Measurements from ENCODE around the gene HBG1. TPM values are rescaled to one million over a fixed set of nuclear protein-coding genes. Genes with fewer than 3 reads are reported as not detected.
"Not testable (repeated sequence)": the region's sequence is repeated elsewhere in the genome, so short reads cannot be mapped to it uniquely, and the experiment has no call there.

The HBG1 gene
- total RNA-seq, 1 donor from 2014 or later = not detected

- no peaks in the 10 kb centered on the region for H3K36me3 ChIP-seq
- H3K9me3 ChIP-seq = no peaks in the 10 kb centered on the region
- no peak for TF ChIP-seq CTCF (IDR thresholded peaks at IDR 0.05)
- H3K4me1 ChIP-seq = no peaks in the 10 kb centered on the region
- intact Hi-C loops (cut with DNase I) = no loop called here
- H3K27ac ChIP-seq = no peak overlapping the region
- H3K27me3 ChIP-seq = no peaks in the 10 kb centered on the region
- no peak for DNase-seq (ENCODE audit: low spot score in 2 of 2)
- no peak overlapping the region for H3K4me3 ChIP-seq
These were observed 17.0 kb upstream of the HBG1 start for GRCh38 chr11:5266609-5267008.

- TF ChIP-seq CTCF (IDR thresholded peaks at IDR 0.05) = no peak
- Histone ChIP-seq H3K4me3 (no peak overlapping the region), H3K36me3 (no peaks in the 10 kb centered on the region), H3K4me1 (no peaks in the 10 kb centered on the region), H3K27ac (no peak overlapping the region), H3K27me3 (no peaks in the 10 kb centered on the region), H3K9me3 (no peaks in the 10 kb centered on the region)
- no peak for DNase-seq (ENCODE audit: low spot score in 2 of 2)
- intact Hi-C loops (cut with DNase I) = no loop called here
These were observed 16.2 kb upstream of the HBG1 start for GRCh38 chr11:5265832-5266231.

- no peak for DNase-seq (ENCODE audit: low spot score in 2 of 2)
- H3K9me3 ChIP-seq = no peaks in the 10 kb centered on the region
- H3K4me1 ChIP-seq = no peaks in the 10 kb centered on the region
- H3K27ac ChIP-seq = no peak overlapping the region
- intact Hi-C loops (cut with DNase I) = no loop called here
- no peak for TF ChIP-seq CTCF (IDR thresholded peaks at IDR 0.05)
- H3K27me3 ChIP-seq = no peaks in the 10 kb centered on the region
- no peaks in the 10 kb centered on the region for H3K36me3 ChIP-seq
- no peak overlapping the region for H3K4me3 ChIP-seq
These were observed 9.0 kb upstream of the HBG1 start for GRCh38 chr11:5258543-5259262.

- Histone ChIP-seq H3K27me3 (no peaks in the 10 kb centered on the region), H3K9me3 (no peaks in the 10 kb centered on the region), H3K36me3 (no peaks in the 10 kb centered on the region), H3K4me3 (no peak overlapping the region), H3K4me1 (no peaks in the 10 kb centered on the region), H3K27ac (no peak overlapping the region)
- intact Hi-C loops (cut with DNase I) = no loop called here
- TF ChIP-seq CTCF (IDR thresholded peaks at IDR 0.05) = no peak
- no peak for DNase-seq (ENCODE audit: low spot score in 2 of 2)
These were observed 7.6 kb upstream of the HBG1 start for GRCh38 chr11:5257296-5257695.

- H3K27ac ChIP-seq; H3K36me3 ChIP-seq; DNase-seq (ENCODE audit: low spot score in 2 of 2); intact Hi-C loops (cut with DNase I); H3K4me1 ChIP-seq; H3K9me3 ChIP-seq; H3K27me3 ChIP-seq; H3K4me3 ChIP-seq: not testable (repeated sequence)
These were observed 5.2 kb upstream of the HBG1 start, which contains the start of gene HBG2 for GRCh38 chr11:5254646-5255413. Gene HBG2 (minus strand): TSS chr11:5254781. CDS start chr11:5254728, 53 bp downstream.

GRCh38 chr11:5254023-5254422 is 4.4 kb upstream of the HBG1 start:
- H3K27me3 ChIP-seq; H3K27ac ChIP-seq; H3K9me3 ChIP-seq; intact Hi-C loops (cut with DNase I); H3K4me3 ChIP-seq; H3K4me1 ChIP-seq; H3K36me3 ChIP-seq; DNase-seq (ENCODE audit: low spot score in 2 of 2): not testable (repeated sequence)

GRCh38 chr11:5253440-5253839 is 3.8 kb upstream of the HBG1 start:
- H3K27me3 ChIP-seq; H3K27ac ChIP-seq; DNase-seq (ENCODE audit: low spot score in 2 of 2); H3K36me3 ChIP-seq; intact Hi-C loops (cut with DNase I); H3K4me3 ChIP-seq; H3K4me1 ChIP-seq; H3K9me3 ChIP-seq: not testable (repeated sequence)
